Progenitor cell of endocrine pancreas (in vitro differentiated cells): ENCODE results near the gene CAD. TPM values are rescaled to one million over a fixed set of nuclear protein-coding genes. Genes with fewer than 3 reads are reported as not detected.

Source experiments
- DNase-seq: peaks from one replicate; pipeline ENCODE4 v3.0.0; 2021; ENCODE audit warnings: low spot score; ENCODE audit not compliant: unreplicated experiment
- H3K27ac Mint-ChIP-seq: 2 replicates; pipeline ENCODE4 v1.8.0; 2021; ENCODE audit warnings: mild to moderate bottlenecking, moderate library complexity, mixed read lengths
- H3K27me3 Mint-ChIP-seq: 2 replicates; pipeline ENCODE4 v1.8.0; 2021; ENCODE audit warnings: mixed read lengths
- H3K36me3 Mint-ChIP-seq: 2 replicates; pipeline ENCODE4 v1.8.0; 2022; ENCODE audit warnings: mixed read lengths; ENCODE audit not compliant: insufficient read depth
- H3K4me1 Mint-ChIP-seq: 2 replicates; pipeline ENCODE4 v1.8.0; 2021; ENCODE audit warnings: low read depth, mixed read lengths
- H3K4me3 Mint-ChIP-seq: 2 replicates; pipeline ENCODE4 v1.8.0; 2021; ENCODE audit warnings: low read depth, mild to moderate bottlenecking, moderate library complexity, mixed read lengths
- H3K9me3 Mint-ChIP-seq: 2 replicates; pipeline ENCODE4 v1.8.0; 2021; ENCODE audit warnings: low read depth, mixed read lengths
- total RNA-seq: library from RNA; stranded (reverse); gene quantifications from 2 replicates; pipeline ENCODE4 v1.2.1, GENCODE V29; 2021
- TF ChIP-seq, protein P1 (sequence below): fragments of 200-600 bp; sonication (generic); IDR thresholded peaks from one replicate; pipeline ENCODE4 v1.5.0; 2021; ENCODE audit warnings: antibody characterized with exemption, mild to moderate bottlenecking; ENCODE audit not compliant: unreplicated experiment

Gene CAD
- total RNA-seq, 1 donor from 2014 or later: 59.7 TPM

DNA sequence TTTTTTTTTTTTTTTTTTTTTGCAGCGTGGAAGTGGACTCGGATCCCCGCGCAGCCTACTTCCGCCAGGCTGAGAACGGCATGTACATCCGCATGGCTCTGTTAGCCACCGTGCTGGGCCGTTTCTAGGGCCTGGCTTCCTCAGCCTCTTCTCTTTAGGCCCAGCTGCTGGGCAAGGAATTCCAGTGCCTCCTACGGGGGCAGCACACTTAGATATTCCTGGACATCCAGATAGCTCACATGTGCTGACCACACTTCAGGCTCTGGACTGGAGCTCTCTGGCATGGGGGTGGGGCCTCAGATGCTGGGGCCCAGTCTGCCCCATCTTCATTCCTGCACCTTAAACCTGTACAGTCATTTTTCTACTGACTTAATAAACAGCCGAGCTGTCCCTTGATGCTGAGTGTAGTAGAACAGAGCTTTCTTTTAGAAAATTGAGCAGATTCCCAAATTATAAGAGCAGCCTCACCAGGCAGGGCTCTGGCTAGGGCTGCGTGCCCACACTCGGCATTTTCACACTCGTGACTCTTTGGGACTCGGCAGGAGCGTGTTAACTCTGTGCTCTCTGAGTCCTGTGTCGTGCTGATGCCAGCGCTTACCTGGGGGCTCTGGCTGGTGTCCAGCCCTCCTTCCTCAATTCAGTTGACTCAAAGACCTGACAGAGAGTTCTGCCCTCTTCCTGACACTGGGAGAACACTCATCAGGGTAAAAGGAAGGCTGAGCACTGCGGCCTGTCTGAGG is 26.4 kb downstream of the CAD start:
- no peaks in the 10 kb centered on the region for H3K9me3 Mint-ChIP-seq
- peaks cover 13% of the 10 kb centered on the region for H3K36me3 Mint-ChIP-seq
- TF ChIP-seq, protein P1, sequence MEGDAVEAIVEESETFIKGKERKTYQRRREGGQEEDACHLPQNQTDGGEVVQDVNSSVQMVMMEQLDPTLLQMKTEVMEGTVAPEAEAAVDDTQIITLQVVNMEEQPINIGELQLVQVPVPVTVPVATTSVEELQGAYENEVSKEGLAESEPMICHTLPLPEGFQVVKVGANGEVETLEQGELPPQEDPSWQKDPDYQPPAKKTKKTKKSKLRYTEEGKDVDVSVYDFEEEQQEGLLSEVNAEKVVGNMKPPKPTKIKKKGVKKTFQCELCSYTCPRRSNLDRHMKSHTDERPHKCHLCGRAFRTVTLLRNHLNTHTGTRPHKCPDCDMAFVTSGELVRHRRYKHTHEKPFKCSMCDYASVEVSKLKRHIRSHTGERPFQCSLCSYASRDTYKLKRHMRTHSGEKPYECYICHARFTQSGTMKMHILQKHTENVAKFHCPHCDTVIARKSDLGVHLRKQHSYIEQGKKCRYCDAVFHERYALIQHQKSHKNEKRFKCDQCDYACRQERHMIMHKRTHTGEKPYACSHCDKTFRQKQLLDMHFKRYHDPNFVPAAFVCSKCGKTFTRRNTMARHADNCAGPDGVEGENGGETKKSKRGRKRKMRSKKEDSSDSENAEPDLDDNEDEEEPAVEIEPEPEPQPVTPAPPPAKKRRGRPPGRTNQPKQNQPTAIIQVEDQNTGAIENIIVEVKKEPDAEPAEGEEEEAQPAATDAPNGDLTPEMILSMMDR: no peak
- DNase-seq: no peak
- no peak overlapping the region for H3K27ac Mint-ChIP-seq
- H3K4me3 Mint-ChIP-seq: no peak overlapping the region
- peaks cover 11% of the 10 kb centered on the region for H3K27me3 Mint-ChIP-seq
- H3K4me1 Mint-ChIP-seq: no peaks in the 10 kb centered on the region

DNA sequence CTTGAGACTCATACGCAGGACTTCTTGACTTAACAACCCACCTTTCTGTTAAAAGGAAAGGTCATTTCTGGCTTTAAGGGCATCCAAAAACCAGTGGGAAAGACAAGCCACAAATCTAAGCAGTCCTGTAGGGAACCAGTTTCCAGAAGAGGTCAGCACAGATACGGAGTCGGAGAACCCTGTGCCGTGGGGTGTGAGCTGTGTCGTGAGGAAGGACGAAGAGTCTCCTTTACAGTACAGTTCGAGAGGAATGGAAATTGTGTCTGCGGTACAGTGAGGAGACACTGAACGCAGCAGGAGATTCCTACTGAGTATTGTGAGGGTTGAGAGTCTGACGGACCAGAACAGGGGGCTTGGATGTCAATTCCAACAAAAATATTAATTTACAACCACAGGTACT is 27.9 kb downstream of the CAD start:
- no peak overlapping the region for H3K27ac Mint-ChIP-seq
- H3K27me3 Mint-ChIP-seq: peaks cover 16% of the 10 kb centered on the region
- H3K4me1 Mint-ChIP-seq: no peaks in the 10 kb centered on the region
- H3K36me3 Mint-ChIP-seq: peaks cover 10% of the 10 kb centered on the region
- no peak overlapping the region for H3K4me3 Mint-ChIP-seq
- TF ChIP-seq, protein P1: no peak
- no peak for DNase-seq
- no peaks in the 10 kb centered on the region for H3K9me3 Mint-ChIP-seq

DNA sequence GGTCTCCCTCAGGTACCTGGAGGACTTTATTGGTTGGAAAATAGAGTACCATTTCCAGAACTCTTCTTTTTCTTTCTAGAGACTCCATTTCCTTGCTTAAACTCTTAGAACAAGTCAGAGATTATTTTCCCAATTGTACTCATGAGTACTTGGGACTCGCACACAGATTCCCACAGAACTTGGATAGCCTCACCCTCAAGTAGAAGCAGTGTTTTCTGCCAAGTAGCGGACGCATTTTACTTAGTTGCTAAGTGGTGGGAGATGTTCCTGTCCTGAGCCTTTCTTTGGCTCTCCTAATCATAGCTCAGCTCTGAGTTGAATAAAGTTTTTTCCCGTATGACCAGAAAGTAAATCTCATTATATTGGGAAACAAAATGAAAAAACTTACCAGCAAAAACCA is 28.5 kb downstream of the CAD start:
- peaks cover 6% of the 10 kb centered on the region for H3K36me3 Mint-ChIP-seq
- H3K9me3 Mint-ChIP-seq: no peaks in the 10 kb centered on the region
- H3K27ac Mint-ChIP-seq: no peak overlapping the region
- TF ChIP-seq, protein P1: no peak
- H3K4me3 Mint-ChIP-seq: no peak overlapping the region
- H3K4me1 Mint-ChIP-seq: no peaks in the 10 kb centered on the region
- peaks cover 16% of the 10 kb centered on the region for H3K27me3 Mint-ChIP-seq
- no peak for DNase-seq

DNA sequence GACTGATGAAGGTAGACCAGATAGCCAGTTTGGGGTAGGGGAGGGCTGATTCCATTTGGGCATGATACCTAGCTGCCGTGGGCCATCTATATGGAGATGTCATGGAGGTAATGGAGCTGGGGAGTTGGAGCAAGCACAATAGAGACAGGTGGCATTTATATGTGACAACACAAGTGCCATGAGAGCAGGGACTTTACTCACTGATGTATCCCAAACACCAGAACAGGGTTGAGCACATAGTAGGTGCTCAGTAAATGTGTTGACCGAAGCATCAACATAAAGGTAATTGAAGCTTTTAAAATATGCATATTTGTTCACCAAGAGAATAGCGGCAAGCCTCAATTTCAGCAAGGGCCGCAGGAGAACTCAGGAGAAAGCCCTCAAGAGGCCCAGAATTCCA is 30.7 kb downstream of the CAD start:
- TF ChIP-seq, protein P1: no peak
- no peaks in the 10 kb centered on the region for H3K9me3 Mint-ChIP-seq
- H3K4me1 Mint-ChIP-seq: no peaks in the 10 kb centered on the region
- H3K36me3 Mint-ChIP-seq: peaks cover 1% of the 10 kb centered on the region
- DNase-seq: no peak
- H3K4me3 Mint-ChIP-seq: no peak overlapping the region
- no peak overlapping the region for H3K27ac Mint-ChIP-seq
- H3K27me3 Mint-ChIP-seq: peaks cover 32% of the 10 kb centered on the region

DNA sequence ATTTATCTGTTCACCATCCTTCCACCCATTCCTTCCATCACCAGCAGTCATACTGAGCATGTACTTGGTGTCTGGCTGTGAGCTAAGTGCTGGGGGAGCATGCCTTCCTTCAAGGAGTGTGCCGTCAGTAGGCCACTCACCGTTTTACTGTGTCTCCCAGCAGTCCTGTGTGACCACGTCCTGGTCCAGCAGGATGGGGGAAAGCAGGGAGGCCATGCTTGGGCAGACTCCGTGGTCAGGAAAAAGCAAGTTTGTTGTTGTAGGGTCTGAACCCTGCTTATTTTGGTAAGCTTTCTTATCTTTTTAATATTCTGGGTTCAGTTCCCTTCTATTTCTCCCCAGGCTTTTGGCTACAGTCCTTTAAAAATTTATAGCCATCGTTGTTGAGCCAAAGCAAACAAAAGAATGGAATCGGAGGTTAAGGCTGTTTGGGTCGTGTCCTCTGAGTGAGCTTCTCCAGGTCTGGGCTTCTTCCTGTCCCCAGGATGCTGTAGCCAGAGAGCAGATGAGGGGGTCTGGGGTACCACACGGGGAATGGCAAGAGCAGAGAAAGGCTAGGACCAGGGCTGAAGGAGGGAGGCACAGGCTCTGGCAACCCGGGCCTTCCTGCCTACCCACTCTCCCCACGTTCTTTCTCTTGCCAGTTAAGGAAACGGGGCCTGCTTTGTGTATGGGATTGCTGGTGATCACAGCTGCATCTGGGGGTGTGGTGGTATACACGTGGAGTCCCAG is 32.2 kb downstream of the CAD start:
- Mint-ChIP-seq H3K4me3 (no peak overlapping the region), H3K36me3 (no peaks in the 10 kb centered on the region), H3K27ac (no peak overlapping the region), H3K9me3 (no peaks in the 10 kb centered on the region), H3K27me3 (peaks cover 33% of the 10 kb centered on the region), H3K4me1 (no peaks in the 10 kb centered on the region)
- DNase-seq: no peak
- TF ChIP-seq, protein P1: no peak
